ENCODE measurements around the gene DOCK3. TPM values are rescaled to one million over a fixed set of nuclear protein-coding genes. Genes with fewer than 3 reads are reported as not detected.
"Not testable (repeated sequence)": the region's sequence is repeated elsewhere in the genome, so short reads cannot be mapped to it uniquely, and the experiment has no call there.

Gene DOCK3
- total RNA-seq, 1 donor = under 0.01 TPM

DNA sequence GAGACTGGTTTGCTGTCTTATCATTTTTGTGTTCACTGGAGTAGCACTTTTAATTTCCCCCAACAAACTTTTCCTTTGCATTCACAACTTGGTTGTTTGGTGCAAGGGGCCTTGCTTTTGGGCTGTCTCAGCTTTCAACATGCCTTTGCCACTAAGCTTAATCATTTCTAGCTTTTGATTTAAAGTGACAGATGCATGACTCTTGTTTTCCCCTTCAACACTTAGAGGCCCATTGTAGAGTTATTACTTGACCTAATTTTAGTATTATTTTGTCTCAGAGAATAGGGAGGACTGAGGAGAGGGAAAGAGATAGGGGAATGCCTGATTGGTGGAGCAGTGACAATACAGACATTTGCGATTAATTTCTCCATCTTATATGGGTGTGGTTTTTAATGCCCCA lies 370.3 kb downstream of the DOCK3 start:
- TF ChIP-seq, protein P1, sequence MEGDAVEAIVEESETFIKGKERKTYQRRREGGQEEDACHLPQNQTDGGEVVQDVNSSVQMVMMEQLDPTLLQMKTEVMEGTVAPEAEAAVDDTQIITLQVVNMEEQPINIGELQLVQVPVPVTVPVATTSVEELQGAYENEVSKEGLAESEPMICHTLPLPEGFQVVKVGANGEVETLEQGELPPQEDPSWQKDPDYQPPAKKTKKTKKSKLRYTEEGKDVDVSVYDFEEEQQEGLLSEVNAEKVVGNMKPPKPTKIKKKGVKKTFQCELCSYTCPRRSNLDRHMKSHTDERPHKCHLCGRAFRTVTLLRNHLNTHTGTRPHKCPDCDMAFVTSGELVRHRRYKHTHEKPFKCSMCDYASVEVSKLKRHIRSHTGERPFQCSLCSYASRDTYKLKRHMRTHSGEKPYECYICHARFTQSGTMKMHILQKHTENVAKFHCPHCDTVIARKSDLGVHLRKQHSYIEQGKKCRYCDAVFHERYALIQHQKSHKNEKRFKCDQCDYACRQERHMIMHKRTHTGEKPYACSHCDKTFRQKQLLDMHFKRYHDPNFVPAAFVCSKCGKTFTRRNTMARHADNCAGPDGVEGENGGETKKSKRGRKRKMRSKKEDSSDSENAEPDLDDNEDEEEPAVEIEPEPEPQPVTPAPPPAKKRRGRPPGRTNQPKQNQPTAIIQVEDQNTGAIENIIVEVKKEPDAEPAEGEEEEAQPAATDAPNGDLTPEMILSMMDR (IDR thresholded peaks at IDR 0.05; ENCODE audit: insufficient read depth, low read depth, low read length) = no peak
- H3K4me3 ChIP-seq (ENCODE audit: low read depth, low read length) = no peak overlapping the region
- DNase-seq (ENCODE audit: low read depth) = no peak

DNA sequence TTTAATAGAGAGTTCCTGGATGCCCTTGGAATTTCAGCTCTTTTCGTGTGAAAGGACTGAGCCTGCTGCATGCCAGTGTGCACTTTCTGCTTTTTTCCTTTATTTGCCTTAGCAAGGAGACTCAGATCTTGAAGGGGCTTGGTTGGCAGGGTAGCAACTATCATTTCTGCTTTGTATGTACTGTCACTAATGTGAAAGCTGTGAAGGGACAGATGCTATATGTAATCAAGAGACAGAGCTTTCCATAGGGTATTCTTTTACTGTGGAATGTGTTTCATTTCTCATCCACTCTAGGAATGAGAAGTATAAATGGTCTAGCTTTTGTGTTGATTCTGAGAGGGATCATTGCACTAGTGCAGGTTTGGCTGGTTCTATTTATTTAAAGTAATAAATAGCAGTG lies 377.8 kb downstream of the DOCK3 start:
- TF ChIP-seq, protein P1 (IDR thresholded peaks at IDR 0.05; ENCODE audit: insufficient read depth, low read depth, low read length) = no peak
- no peak overlapping the region for H3K4me3 ChIP-seq (ENCODE audit: low read depth, low read length)
- no peak for DNase-seq (ENCODE audit: low read depth)

DNA sequence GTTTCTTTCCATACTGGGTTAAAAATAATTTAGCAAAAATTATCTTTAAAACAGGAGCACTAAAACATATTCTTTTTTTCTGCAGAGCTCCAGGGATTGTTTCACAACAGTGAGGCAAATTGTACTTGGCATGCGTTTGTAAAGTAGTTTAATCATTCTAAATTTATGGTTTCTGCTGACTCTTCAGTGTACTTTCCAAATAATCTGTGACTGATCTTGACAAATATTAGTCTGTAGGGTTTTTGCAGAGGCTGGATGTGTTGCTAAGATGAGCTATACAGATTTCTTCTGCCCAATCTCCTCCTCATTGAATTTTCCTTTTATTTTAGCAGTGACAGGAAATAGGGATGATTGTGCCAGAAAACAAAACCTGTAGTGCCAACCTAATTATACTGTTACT lies 382.4 kb downstream of the DOCK3 start:
- no peak overlapping the region for H3K4me3 ChIP-seq (ENCODE audit: low read depth, low read length)
- no peak for DNase-seq (ENCODE audit: low read depth)
- TF ChIP-seq, protein P1 (IDR thresholded peaks at IDR 0.05; ENCODE audit: insufficient read depth, low read depth, low read length) = no peak

DNA sequence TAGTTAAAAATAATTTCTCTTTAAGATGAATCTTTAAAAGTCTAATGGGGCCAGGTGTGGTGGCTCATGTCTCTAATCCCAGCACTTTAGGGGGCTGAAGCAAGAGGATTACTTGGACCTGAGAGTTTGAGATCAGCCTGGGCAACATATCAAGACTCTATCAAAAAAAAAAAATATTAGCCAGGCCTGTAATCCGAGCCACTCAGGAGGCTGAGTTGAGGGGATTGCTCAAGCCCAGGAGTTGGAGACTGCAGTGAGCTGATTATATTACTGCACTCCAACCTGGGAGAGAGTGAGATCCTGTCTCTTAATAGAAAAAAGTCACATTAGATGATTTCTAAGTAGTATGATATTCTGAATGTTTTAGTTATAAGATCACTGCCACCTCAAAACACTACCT lies 388.3 kb downstream of the DOCK3 start:
- DNase-seq (ENCODE audit: low read depth) = no peak
- TF ChIP-seq, protein P1 (IDR thresholded peaks at IDR 0.05; ENCODE audit: insufficient read depth, low read depth, low read length) = no peak
- no peak overlapping the region for H3K4me3 ChIP-seq (ENCODE audit: low read depth, low read length)

DNA sequence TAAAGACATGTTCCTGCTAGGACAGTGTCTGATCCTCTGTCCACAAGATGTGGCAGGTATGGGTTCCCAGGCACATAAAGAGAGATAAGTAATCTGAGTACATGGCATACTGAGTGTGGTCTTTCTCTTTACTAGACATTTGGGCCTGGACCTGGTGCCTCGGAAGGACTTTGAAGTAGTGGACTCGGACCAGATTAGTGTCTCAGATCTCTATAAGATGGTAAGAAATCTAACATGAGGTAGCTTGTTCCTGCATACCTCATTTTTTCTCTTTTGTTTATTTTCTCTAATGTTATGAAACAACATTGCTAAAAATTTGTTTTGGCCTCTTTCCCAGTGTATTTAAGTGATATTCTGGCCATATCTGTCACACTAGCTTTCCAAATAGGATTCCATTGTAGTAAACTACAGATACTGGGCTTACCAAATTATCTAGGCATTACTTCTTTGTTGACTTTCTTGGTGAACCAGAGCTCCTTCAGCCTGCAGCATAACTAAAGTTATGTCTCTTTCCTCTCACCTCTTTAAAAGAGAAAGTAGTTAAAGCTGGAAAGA lies 400.6 kb downstream of the DOCK3 start:
- TF ChIP-seq, protein P1 (IDR thresholded peaks at IDR 0.05; ENCODE audit: insufficient read depth, low read depth, low read length) = no peak
- no peak for DNase-seq (ENCODE audit: low read depth)
- H3K4me3 ChIP-seq (ENCODE audit: low read depth, low read length) = no peak overlapping the region

DNA sequence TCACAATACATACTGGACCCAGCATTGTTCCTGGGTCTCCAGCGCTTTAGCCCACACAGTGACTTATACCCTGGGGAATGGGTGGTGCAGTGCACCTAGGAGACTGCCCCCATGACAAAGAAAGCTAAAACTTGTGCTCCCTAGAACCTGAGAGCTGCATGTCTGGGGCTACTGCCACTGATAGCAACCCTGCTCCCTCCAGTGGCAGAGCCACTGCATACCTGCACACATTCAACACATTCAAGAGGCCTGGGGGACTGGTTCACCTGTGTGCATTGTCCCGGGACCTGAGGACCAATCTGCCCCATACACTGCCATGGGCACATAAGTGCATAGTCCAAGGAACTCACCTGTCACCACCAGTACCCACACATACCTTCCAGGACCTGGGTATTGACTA lies 407.6 kb downstream of the DOCK3 start:
- TF ChIP-seq, protein P1 (IDR thresholded peaks at IDR 0.05; ENCODE audit: insufficient read depth, low read depth, low read length) = no peak
- no peak for DNase-seq (ENCODE audit: low read depth)
- H3K4me3 ChIP-seq (ENCODE audit: low read depth, low read length) = no peak overlapping the region

DNA sequence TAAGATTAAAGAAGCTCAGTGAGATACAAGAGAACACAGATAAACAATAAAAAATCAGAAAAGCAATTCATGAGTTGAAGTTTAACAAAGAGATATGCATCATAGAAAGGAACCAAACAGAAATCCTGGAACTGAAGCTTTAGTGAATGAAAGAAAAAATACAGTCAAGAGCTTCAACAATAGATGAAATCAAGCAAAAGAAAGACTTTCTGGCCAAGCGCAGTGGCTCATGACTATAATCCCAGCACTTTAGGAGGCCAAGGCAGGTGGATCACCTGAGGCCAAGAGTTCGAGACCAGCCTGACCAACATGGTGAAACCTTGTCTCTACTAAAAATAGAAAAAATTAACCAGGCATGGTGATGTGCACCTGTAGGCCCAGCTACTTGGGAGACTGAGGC lies 408.8 kb downstream of the DOCK3 start:
- DNase-seq (ENCODE audit: low read depth) = no peak
- TF ChIP-seq, protein P1 (IDR thresholded peaks at IDR 0.05; ENCODE audit: insufficient read depth, low read depth, low read length) = no peak
- no peak overlapping the region for H3K4me3 ChIP-seq (ENCODE audit: low read depth, low read length)

DNA sequence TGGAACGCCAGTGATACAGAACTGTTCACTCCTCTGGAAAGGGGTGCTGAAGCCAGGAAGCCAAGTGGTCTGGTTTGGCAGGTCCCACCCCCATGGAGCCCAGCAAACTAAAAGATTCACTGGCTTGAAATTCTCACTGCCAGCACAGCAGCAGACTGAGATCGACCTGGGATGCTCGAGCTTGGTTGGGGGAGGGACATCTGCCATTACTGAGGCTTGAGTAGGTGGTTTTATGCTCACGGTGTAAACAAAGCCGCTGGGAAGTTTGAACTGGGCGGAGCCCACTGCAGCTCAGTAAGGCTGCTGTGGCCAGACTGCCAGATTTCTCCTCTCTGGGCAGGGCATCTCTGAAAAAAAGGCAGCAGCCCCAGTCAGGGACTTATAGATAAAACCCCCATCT lies 417.4 kb downstream of the DOCK3 start:
- H3K4me3 ChIP-seq (ENCODE audit: low read depth, low read length); DNase-seq (ENCODE audit: low read depth): not testable (repeated sequence)

DNA sequence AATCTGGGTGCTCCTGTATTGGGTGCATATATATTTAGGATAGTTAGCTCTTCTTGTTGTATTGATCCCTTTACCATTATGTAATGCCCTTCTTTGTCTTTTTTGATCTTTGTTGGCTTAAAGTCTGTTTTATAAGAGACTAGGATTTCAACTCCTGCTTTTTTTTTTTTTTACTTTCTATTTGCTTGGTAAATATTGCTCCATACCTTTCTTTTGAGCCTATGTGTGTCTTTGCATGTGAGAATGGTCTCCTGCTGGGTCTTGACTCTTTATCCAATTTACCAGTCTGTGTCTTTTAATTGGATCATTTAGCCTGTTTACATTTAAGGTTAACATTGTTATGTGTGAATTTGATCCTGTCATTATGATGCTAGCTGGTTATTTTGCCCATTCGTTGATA lies 420.1 kb downstream of the DOCK3 start:
- not testable (repeated sequence) for DNase-seq (ENCODE audit: low read depth)

More for the DNA sequence above, 420.1 kb downstream of the DOCK3 start:
- H3K4me3 ChIP-seq (ENCODE audit: low read depth, low read length) = not testable (repeated sequence)
